Calu3 (cell line): ENCODE measurements around the gene MYL9. TPM values are rescaled to one million over a fixed set of nuclear protein-coding genes. Genes with fewer than 3 reads are reported as not detected.

ENCODE experiments used
- BruUV-seq: library from RNA; stranded (reverse); fragments of 400-500 nt; replicated peaks from 2 replicates; lab custom pipeline; 2021; lab: Mats Ljungman, UMichigan
- CTCF ChIA-PET: fragments of 300-600 bp; sonication (Branson Sonifier 250); formaldehyde crosslinking; loops from one replicate; lab custom pipeline; 2022; ENCODE audit warnings: antibody characterized with exemption; lab: Charles Lee
- DNase-seq: peaks from one replicate; pipeline ENCODE4 v3.0.0; 2022
- H3K27ac Mint-ChIP-seq: one replicate; pipeline ENCODE4 v1.8.0; 2022; ENCODE audit warnings: mixed read lengths; ENCODE audit not compliant: unreplicated experiment
- H3K27me3 Mint-ChIP-seq: one replicate; pipeline ENCODE4 v1.8.0; 2022; ENCODE audit warnings: mixed read lengths; ENCODE audit not compliant: unreplicated experiment
- H3K36me3 Mint-ChIP-seq: one replicate; pipeline ENCODE4 v1.8.0; 2022; ENCODE audit warnings: mild to moderate bottlenecking, moderate library complexity, mixed read lengths; ENCODE audit not compliant: insufficient read depth, unreplicated experiment
- H3K4me1 Mint-ChIP-seq: one replicate; pipeline ENCODE4 v1.8.0; 2022; ENCODE audit warnings: mild to moderate bottlenecking, low read depth, mixed read lengths; ENCODE audit not compliant: unreplicated experiment
- H3K4me3 Mint-ChIP-seq: one replicate; pipeline ENCODE4 v1.8.0; 2022; ENCODE audit warnings: mild to moderate bottlenecking, low read depth, moderate library complexity, mixed read lengths; ENCODE audit not compliant: unreplicated experiment
- H3K9me3 Mint-ChIP-seq: one replicate; pipeline ENCODE4 v1.8.0; 2022; ENCODE audit warnings: low read depth, mixed read lengths; ENCODE audit not compliant: unreplicated experiment
- CTCF ChIP-seq: fragments of 200-600 bp; IDR thresholded peaks from one replicate; pipeline ENCODE4 v1.8.0; 2022; ENCODE audit warnings: antibody characterized with exemption; ENCODE audit not compliant: unreplicated experiment
- intact Hi-C: fragments of 100-400 bp; cut with micrococcal nuclease; formaldehyde crosslinking; loops from one replicate; pipeline ENCODE4 v1.10.0; 2022; ENCODE audit not compliant: unreplicated experiment
- total RNA-seq: library from RNA; stranded (reverse); gene quantifications from 2 replicates; pipeline ENCODE4 v1.2.3, GENCODE V29; 2022

Gene MYL9
- total RNA-seq, 1 experiment from 2014 or later = 10.3 TPM

DNA sequence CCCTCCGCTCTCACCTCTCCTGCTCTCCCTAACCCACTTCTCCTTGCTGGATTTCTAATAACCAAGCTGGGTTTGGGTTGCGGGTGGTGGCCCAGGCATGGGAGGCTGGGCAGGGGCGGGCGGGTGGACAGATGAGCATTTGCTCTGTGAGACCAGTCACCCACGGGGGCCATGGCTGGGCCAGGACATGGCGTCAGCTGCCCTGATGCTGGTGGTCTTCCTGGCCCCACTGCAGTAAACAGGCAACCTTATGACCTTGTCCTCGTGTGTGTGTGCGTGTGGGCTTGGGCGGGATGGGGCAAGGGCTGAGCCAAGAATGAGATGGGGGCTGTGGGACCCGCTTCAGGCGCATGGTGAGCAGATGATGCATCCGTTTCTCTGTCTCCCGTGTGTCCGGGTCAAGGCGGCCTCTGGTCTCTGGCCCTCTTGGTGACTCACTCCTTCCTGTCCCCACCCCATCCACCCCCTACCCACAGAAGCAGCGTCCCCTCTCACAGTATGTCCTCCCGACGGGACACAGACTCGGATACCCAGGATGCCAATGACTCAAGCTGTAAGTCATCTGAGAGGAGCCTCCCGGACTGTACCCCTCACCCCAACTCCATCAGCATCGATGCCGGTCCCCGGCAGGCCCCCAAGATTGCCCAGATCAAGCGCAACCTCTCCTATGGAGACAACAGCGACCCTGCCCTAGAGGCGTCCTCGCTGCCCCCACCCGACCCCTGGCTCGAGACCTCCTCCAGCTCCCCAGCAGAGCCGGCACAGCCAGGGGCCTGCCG is 41.4 kb upstream of the MYL9 start:
- H3K36me3 Mint-ChIP-seq = peaks cover 20% of the 10 kb centered on the region
- BruUV-seq = no TSS peak
- no peak for TF ChIP-seq CTCF
- no peaks in the 10 kb centered on the region for H3K4me1 Mint-ChIP-seq
- H3K4me3 Mint-ChIP-seq = no peak overlapping the region
- CTCF ChIA-PET = no interaction called here
- no peaks in the 10 kb centered on the region for H3K27me3 Mint-ChIP-seq
- no peaks in the 10 kb centered on the region for H3K9me3 Mint-ChIP-seq
- no peak overlapping the region for H3K27ac Mint-ChIP-seq
- no peak for DNase-seq
- intact Hi-C loops = no loop called here

- CTCF ChIA-PET = no interaction called here
- BruUV-seq = no TSS peak
- Mint-ChIP-seq H3K27ac (no peak overlapping the region), H3K36me3 (peaks cover 20% of the 10 kb centered on the region), H3K4me1 (no peaks in the 10 kb centered on the region), H3K4me3 (no peak overlapping the region), H3K27me3 (no peaks in the 10 kb centered on the region), H3K9me3 (no peaks in the 10 kb centered on the region)
- intact Hi-C loops = no loop called here
- no peak for TF ChIP-seq CTCF
- DNase-seq = no peak
Observed at GRCh38 chr20:36501367-36502006, 39.8 kb upstream of the MYL9 start.

DNA sequence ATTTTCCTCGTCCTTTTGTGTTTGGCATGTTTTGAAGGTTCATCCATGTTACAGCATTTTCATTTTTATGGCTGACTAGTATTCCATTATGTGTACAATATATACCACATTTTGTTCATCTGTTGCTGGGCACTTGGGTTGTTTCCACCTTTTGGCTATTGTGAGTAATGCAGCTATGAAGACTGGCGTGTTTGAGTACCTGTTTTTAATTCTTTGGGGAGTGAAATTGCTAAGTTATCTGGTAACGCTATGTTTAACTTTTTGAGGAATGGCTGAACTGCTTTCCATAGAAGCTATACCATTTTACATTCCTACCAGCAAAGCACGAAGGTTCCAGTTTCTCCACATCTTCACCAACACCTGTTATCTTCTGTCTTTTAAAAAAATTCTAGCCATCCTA is 37.0 kb upstream of the MYL9 start:
- H3K4me1 Mint-ChIP-seq = no peaks in the 10 kb centered on the region
- peaks cover 12% of the 10 kb centered on the region for H3K36me3 Mint-ChIP-seq

DNA sequence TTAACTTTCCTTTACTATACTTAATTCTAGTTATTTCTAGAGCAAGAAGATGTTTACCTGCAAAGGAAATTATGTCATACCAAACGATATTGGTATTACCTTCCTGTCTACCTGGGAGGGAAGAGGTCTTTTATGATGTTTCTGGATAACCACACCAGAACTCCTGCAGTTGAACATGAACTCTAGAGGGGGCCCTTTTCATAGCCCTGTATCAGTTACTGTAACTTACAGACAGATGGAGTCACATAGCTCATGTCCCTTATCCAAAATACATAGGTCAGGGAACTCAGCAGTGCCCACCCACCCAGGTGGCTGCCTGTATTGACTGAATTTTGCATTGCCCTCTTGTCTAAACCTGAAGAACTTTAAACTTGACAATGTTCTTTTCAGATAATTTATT is 35.1 kb upstream of the MYL9 start:
- Mint-ChIP-seq H3K36me3 (peaks cover 9% of the 10 kb centered on the region), H3K4me3 (no peak overlapping the region), H3K9me3 (no peaks in the 10 kb centered on the region), H3K4me1 (no peaks in the 10 kb centered on the region), H3K27ac (no peak overlapping the region), H3K27me3 (no peaks in the 10 kb centered on the region)
- CTCF ChIA-PET = interaction anchor here (0.6 to 1.5 kb wide), 5 partner anchors 8 to 249 kb away, joined by 3 to 7 read pairs (median 3); partner anchors contain the start of gene RAB5IF
- intact Hi-C loops = no loop called here
- DNase-seq = peak; percentile 22
- peak; percentile 38 for TF ChIP-seq CTCF
- BruUV-seq = no TSS peak

More for the DNA sequence above, 37.0 kb upstream of the MYL9 start:
- H3K27me3 Mint-ChIP-seq = no peaks in the 10 kb centered on the region
- BruUV-seq = no TSS peak
- H3K9me3 Mint-ChIP-seq = no peaks in the 10 kb centered on the region
- DNase-seq = no peak
- no peak for TF ChIP-seq CTCF
- CTCF ChIA-PET = interaction anchor here (0.5 kb wide), 1 partner anchor 450 kb away, joined by 4 read pairs; no protein-coding TSS in a partner anchor
- H3K4me3 Mint-ChIP-seq = no peak overlapping the region
- intact Hi-C loops = no loop called here
- no peak overlapping the region for H3K27ac Mint-ChIP-seq
